GM19438 (cell line): ENCODE results near the gene TRAF3IP1.
"Not testable (repeated sequence)": the region's sequence is repeated elsewhere in the genome, so short reads cannot be mapped to it uniquely, and the experiment has no call there.

Source experiments
- ATAC-seq: cut with Tn5 transposase; IDR thresholded peaks from one replicate; pipeline ENCODE4 v1.9.1; 2021; ENCODE audit warnings: low read depth; ENCODE audit not compliant: unreplicated experiment

Gene TRAF3IP1

DNA sequence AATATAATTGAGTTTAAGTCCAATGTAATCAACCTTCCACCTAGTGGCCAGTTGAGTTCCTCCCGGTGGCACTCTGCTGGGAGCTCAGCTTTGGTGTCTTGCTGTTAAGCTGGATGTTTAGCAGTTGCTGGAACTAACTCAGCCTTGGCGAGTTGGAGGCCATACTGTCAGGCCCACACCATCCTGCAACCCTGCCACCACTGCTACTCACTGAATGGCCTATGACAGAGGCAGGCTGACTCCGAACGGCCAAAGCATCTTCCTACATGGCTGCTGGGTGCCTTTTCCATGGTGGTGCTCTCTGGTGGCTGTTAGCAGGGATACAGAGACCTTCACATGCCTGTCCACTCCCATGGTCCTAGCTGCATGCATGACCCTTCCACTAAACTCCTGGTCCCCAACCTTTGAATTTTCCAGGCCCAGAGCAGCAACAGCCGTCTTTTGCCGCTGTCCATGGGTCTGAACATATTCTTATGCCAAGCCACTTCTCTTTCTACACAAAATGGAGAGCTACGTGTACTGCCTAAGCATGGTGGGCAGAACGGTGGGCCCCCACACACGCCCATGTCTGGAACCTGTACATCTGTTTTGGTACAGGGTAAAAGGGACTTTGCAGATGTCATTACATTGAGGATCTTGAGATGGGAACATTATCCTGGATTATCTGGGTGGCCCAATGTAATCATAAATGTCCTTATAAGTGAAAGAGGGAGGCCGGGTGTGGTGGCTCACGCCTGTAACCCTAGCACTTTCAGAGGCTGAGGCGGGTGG, 15.0 kb upstream of the TRAF3IP1 start:
- no peak for ATAC-seq

GRCh38 chr2:238305965-238306671, 14.2 kb upstream of the TRAF3IP1 start:
- no peak for ATAC-seq

- no peak for ATAC-seq
Observed at GRCh38 chr2:238306672-238306998, 13.7 kb upstream of the TRAF3IP1 start.

DNA sequence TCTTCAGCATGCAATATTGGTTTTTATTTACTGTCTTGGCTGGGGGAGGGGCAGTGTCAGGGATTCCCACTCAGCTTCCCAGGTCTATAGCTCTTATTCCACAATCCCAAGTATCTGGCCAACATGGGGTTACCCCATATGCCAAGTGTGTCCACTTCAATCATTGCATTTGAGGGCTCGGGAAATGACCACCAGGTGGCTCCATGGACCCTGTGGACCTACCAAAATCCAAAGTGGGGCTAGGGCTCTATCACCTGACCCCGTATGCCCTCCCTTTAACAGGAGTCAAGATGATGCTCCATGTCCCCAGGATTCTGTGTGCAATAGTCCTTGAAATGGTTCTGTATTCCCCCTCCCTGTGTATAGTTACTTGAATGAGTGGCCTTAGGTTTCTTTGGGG, 12.1 kb upstream of the TRAF3IP1 start:
- no peak for ATAC-seq

DNA sequence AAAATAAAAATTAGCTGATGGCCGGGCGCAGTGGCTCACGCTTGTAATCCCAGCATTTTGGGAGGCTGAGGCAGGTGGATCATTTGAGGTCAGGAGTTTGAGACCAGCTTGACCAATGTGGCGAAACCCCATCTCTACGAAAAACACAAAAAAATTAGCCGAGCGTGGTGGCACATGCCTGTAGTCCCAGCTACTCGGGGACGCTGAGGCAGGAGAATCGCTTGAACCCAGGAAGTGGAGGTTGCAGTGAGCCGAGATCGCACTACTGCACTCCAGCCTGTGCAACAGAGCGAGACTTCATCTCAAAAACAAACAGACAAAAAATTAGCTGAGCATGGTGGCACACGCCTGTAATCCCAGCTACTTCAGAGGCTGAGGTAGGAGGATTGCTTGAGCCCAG, 9.6 kb upstream of the TRAF3IP1 start:
- not testable (repeated sequence) for ATAC-seq

DNA sequence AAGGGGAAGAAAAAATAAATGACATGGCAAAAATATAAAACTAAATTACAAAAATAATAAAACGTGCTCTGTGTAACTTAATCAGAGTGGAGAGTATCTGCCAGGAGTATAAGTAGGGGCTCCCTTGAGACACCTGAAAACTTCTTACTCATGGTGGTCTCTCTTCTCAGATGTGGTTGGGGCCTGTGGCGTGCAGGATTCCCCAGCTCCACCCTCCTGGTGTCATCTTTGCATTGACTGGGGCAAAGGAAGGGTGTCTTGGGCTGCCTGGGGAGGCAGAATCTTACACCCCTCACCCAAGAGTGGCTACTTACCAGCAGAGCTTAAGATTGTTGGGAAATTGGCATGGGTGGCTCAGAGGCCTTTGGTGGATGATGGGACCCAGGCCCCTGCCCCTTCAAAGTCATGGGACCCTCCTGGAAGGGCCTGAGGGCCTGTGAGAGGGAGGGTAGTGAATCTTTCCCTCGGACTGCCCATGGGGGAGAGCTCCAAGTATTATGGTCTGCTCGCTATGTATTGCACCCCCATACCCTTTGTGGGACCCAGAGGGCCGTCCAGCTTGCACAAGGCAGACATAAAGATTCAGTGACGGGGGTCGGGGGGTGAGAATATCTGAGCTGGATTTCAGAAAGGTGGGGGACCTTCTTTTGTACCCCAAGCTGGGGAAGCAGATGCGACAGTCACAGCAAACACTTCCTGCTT, 6.9 kb upstream of the TRAF3IP1 start:
- ATAC-seq: no peak

- ATAC-seq: no peak
Observed at GRCh38 chr2:238313991-238314350, 6.3 kb upstream of the TRAF3IP1 start.

GRCh38 chr2:238314576-238314975, 5.7 kb upstream of the TRAF3IP1 start:
- no peak for ATAC-seq

GRCh38 chr2:238315031-238315595, 5.2 kb upstream of the TRAF3IP1 start:
- ATAC-seq: no peak

GRCh38 chr2:238320648-238321281, 447 bp downstream of the TRAF3IP1 start:
- ATAC-seq: peak; percentile 27

GRCh38 chr2:238321467-238321866, 1.1 kb downstream of the TRAF3IP1 start:
- no peak for ATAC-seq

GRCh38 chr2:238322001-238322411, 1.7 kb downstream of the TRAF3IP1 start:
- no peak for ATAC-seq

GRCh38 chr2:238324248-238324647, 3.9 kb downstream of the TRAF3IP1 start:
- not testable (repeated sequence) for ATAC-seq

DNA sequence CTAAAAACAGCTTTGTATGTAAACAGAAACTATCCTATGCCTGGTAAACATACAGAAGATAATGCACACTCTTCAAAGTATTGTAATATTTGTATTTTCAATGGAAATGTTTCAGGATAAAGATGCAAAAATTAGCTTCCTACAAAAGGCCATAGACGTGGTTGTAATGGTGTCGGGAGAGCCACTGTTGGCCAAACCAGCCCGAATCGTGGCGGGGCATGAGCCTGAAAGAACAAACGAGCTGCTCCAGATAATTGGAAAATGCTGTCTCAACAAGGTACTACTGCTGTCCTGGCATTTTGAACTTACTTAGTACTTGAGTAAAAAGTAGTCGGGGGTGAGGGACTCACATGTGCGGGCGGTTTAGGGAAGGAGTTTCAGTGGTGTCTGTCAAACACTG, 5.4 kb downstream of the TRAF3IP1 start:
- ATAC-seq: no peak

GRCh38 chr2:238326801-238327365, 6.6 kb downstream of the TRAF3IP1 start:
- ATAC-seq: no peak

GRCh38 chr2:238327751-238328150, 7.4 kb downstream of the TRAF3IP1 start:
- ATAC-seq: no peak

DNA sequence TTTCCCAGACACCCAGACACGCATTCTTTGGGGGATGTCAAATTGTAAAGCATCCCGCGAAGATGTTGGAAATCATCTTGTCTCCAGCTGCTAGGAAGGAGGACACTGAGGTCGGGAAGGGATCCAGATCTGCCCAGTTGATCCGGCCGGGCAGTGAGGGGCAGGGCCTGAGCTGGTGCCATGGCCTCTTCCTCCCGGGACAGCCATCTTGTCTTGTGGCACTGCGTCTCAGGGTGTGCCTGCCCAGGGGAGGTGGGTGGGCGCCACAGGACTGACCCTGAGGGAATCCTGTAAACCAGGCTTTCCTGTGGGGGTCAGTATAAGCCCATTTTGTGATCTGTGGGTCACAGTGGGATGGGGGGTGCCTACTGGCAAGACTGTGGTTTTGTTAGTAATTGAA, 10.1 kb downstream of the TRAF3IP1 start:
- no peak for ATAC-seq

- no peak for ATAC-seq
Observed at GRCh38 chr2:238331916-238332315, 11.6 kb downstream of the TRAF3IP1 start.

GRCh38 chr2:238334885-238335284, 14.6 kb downstream of the TRAF3IP1 start:
- no peak for ATAC-seq

- not testable (repeated sequence) for ATAC-seq
Observed at GRCh38 chr2:238335591-238335990, 15.3 kb downstream of the TRAF3IP1 start.

DNA sequence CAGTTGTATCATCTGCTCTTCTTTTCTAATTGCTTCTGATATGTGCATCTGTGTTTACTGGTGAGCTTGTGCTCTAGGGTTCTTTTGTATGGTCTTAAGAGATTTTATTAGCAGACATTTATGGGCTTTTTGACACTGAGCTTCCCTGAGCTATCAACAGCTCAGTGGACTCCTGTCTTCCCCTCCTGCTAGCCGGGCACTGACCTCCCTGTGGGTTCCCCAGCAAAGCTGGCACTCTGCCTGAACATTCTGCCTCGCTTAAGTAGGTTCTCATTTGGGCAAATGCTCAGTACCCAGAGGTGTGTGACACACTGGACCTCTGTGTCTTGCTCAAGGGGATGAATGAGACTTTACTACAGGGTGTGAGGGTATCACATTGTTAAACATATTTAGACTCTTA, 15.8 kb downstream of the TRAF3IP1 start:
- no peak for ATAC-seq
